ENCODE measurements around the gene SEPHS1. TPM values are rescaled to one million over a fixed set of nuclear protein-coding genes. Genes with fewer than 3 reads are reported as not detected.
"Not testable (repeated sequence)": the region's sequence is repeated elsewhere in the genome, so short reads cannot be mapped to it uniquely, and the experiment has no call there.

The SEPHS1 gene
- total and polyA plus RNA-seq, 7 donors: 25.9 to 41.0 (median 33.5) TPM

- Histone ChIP-seq H3K9me3 (no peaks in the 10 kb centered on the region), H3K4me1 (peaks cover 0 to 30% (median 24%) of the 10 kb centered on the region in 4 donors), H3K27me3 (no peaks in the 10 kb centered on the region), H3K27ac (no peak overlapping the region), H3K4me3 (no peak overlapping the region), H3K36me3 (peaks cover 1 to 34% (median 15%) of the 10 kb centered on the region in 4 donors)
- no peak for TF ChIP-seq POLR2AphosphoS5 (IDR thresholded peaks at IDR 0.05)
- no peak for DNase-seq
- WGBS, 2 donors: 26 to 77% methylated on average over 4 of the region's 4 CpGs
- intact Hi-C loops (cut with DNase I): no loop called here
Observed at GRCh38 chr10:13337128-13337826, 10.8 kb downstream of the SEPHS1 start.

- no peak for DNase-seq
- Histone ChIP-seq H3K4me3 (no peak overlapping the region), H3K27me3 (no peaks in the 10 kb centered on the region), H3K27ac (no peak overlapping the region), H3K9me3 (no peaks in the 10 kb centered on the region), H3K4me1 (peaks cover 0 to 26% (median 24%) of the 10 kb centered on the region in 4 donors), H3K36me3 (peaks cover 9 to 48% (median 28%) of the 10 kb centered on the region in 4 donors)
- 88 to 91% methylated on average over 9 of the region's 9 CpGs for WGBS, 2 donors
- TF ChIP-seq EP300 (IDR thresholded peaks at IDR 0.05) (no peak), POLR2A (IDR thresholded peaks at IDR 0.05) (no peak), POLR2AphosphoS5 (IDR thresholded peaks at IDR 0.05) (no peak)
- TF ChIP-seq, protein P1, sequence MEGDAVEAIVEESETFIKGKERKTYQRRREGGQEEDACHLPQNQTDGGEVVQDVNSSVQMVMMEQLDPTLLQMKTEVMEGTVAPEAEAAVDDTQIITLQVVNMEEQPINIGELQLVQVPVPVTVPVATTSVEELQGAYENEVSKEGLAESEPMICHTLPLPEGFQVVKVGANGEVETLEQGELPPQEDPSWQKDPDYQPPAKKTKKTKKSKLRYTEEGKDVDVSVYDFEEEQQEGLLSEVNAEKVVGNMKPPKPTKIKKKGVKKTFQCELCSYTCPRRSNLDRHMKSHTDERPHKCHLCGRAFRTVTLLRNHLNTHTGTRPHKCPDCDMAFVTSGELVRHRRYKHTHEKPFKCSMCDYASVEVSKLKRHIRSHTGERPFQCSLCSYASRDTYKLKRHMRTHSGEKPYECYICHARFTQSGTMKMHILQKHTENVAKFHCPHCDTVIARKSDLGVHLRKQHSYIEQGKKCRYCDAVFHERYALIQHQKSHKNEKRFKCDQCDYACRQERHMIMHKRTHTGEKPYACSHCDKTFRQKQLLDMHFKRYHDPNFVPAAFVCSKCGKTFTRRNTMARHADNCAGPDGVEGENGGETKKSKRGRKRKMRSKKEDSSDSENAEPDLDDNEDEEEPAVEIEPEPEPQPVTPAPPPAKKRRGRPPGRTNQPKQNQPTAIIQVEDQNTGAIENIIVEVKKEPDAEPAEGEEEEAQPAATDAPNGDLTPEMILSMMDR (IDR thresholded peaks at IDR 0.05): no peak
- intact Hi-C loops (cut with DNase I): no loop called here
Observed at GRCh38 chr10:13335881-13336280, 12.2 kb downstream of the SEPHS1 start.

- Histone ChIP-seq H3K9me3 (no peaks in the 10 kb centered on the region), H3K27ac (no peak overlapping the region), H3K36me3 (peaks cover 9 to 61% (median 31%) of the 10 kb centered on the region in 4 donors), H3K4me1 (peaks cover 0 to 20% (median 19%) of the 10 kb centered on the region in 4 donors), H3K27me3 (no peaks in the 10 kb centered on the region), H3K4me3 (no peak overlapping the region)
- TF ChIP-seq, protein P1 (IDR thresholded peaks at IDR 0.05): no peak
- no peak for TF ChIP-seq POLR2AphosphoS5 (IDR thresholded peaks at IDR 0.05)
- no peak for TF ChIP-seq POLR2A (IDR thresholded peaks at IDR 0.05)
- no peak for TF ChIP-seq EP300 (IDR thresholded peaks at IDR 0.05)
- 97 to 100% methylated on average over 2 of the region's 2 CpGs for WGBS, 2 donors
- intact Hi-C loops (cut with DNase I): no loop called here
- DNase-seq: no peak
Observed at GRCh38 chr10:13334556-13334955, 13.5 kb downstream of the SEPHS1 start.

GRCh38 chr10:13331646-13332045 lies 16.4 kb downstream of the SEPHS1 start:
- Histone ChIP-seq H3K36me3 (peaks cover 13 to 85% (median 34%) of the 10 kb centered on the region in 4 donors), H3K27me3 (no peaks in the 10 kb centered on the region), H3K4me3 (no peak overlapping the region), H3K9me3 (no peaks in the 10 kb centered on the region), H3K4me1 (peaks cover 0 to 13% (median 4%) of the 10 kb centered on the region in 4 donors), H3K27ac (no peak overlapping the region)
- no peak for DNase-seq
- TF ChIP-seq POLR2A (IDR thresholded peaks at IDR 0.05) (no peak), EP300 (IDR thresholded peaks at IDR 0.05) (no peak), POLR2AphosphoS5 (IDR thresholded peaks at IDR 0.05) (no peak)
- TF ChIP-seq, protein P1 (IDR thresholded peaks at IDR 0.05): no peak
- WGBS, 2 donors: 95 to 97% methylated on average over 5 of the region's 5 CpGs
- intact Hi-C loops (cut with DNase I): no loop called here

GRCh38 chr10:13330980-13331379 lies 17.1 kb downstream of the SEPHS1 start:
- intact Hi-C loops (cut with DNase I); H3K9me3 ChIP-seq; H3K27me3 ChIP-seq; DNase-seq; H3K27ac ChIP-seq; H3K4me3 ChIP-seq: not testable (repeated sequence)
- Histone ChIP-seq H3K4me1 (peaks cover 0 to 13% (median 4%) of the 10 kb centered on the region in 4 donors), H3K36me3 (peaks cover 13 to 91% (median 35%) of the 10 kb centered on the region in 4 donors)
- WGBS, 2 donors: 97 to 98% methylated on average over 8 of the region's 8 CpGs

Measured in sigmoid colon (tissue), 7 donors.